ENCODE results near the gene OSGIN1. TPM values are rescaled to one million over a fixed set of nuclear protein-coding genes. Genes with fewer than 3 reads are reported as not detected.
"Not testable (repeated sequence)": the region's sequence is repeated elsewhere in the genome, so short reads cannot be mapped to it uniquely, and the experiment has no call there.

OSGIN1 gene
- total RNA-seq, 1 donor = 4.1 TPM

DNA sequence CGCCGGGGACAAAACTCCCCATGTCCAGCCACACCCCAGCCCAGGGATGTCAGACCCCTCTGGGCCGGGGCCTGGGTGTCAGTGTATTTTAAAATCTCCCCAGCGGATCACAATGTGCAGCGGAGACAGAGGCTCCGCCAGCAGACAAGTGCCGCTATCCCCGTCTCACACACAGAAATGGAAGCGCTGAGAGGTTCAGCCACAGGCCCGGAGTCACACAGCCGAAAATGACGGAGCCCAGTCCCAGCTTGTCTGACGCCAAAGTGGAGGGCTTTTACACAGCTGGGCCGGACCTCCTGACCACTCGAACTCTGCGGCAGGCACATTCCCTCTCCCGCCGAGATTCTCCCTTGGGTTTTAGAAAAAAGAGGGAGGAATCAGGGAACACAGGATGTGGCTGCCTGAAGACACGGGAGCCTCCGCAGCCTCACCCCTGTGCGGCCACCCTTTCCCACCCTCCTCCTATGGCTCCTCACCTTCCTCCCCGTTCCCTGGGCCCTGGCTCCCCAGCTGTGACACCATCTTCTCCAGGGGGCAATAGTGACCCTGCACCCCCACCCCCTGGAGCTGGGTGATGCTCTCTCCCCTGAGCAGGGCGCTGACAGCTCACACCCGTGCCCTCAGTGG lies 6.8 kb upstream of the OSGIN1 start:
- Histone ChIP-seq H3K4me3 (ENCODE audit: low read length) (no peak overlapping the region), H3K4me1 (ENCODE audit: insufficient read depth, low read length) (no peaks in the 10 kb centered on the region), H3K9me3 (ENCODE audit: low read depth, low read length) (no peaks in the 10 kb centered on the region), H3K27me3 (ENCODE audit: insufficient read depth, low read length) (no peaks in the 10 kb centered on the region)

- Histone ChIP-seq H3K9me3 (ENCODE audit: low read depth, low read length) (no peaks in the 10 kb centered on the region), H3K4me1 (ENCODE audit: insufficient read depth, low read length) (no peaks in the 10 kb centered on the region), H3K4me3 (ENCODE audit: low read length) (no peak overlapping the region), H3K27me3 (ENCODE audit: insufficient read depth, low read length) (no peaks in the 10 kb centered on the region)
Observed at GRCh38 chr16:83946781-83947566, 6.1 kb upstream of the OSGIN1 start.

GRCh38 chr16:83947642-83948234 lies 5.3 kb upstream of the OSGIN1 start:
- H3K4me3 ChIP-seq (ENCODE audit: low read length) = no peak overlapping the region
- peaks cover 4% of the 10 kb centered on the region for H3K4me1 ChIP-seq (ENCODE audit: insufficient read depth, low read length)
- H3K27me3 ChIP-seq (ENCODE audit: insufficient read depth, low read length) = no peaks in the 10 kb centered on the region
- H3K9me3 ChIP-seq (ENCODE audit: low read depth, low read length) = no peaks in the 10 kb centered on the region

GRCh38 chr16:83948914-83949723 lies 3.9 kb upstream of the OSGIN1 start:
- H3K4me3 ChIP-seq (ENCODE audit: low read length) = no peak overlapping the region
- peaks cover 6% of the 10 kb centered on the region for H3K27me3 ChIP-seq (ENCODE audit: insufficient read depth, low read length)
- H3K4me1 ChIP-seq (ENCODE audit: insufficient read depth, low read length) = peaks cover 18% of the 10 kb centered on the region
- H3K9me3 ChIP-seq (ENCODE audit: low read depth, low read length) = no peaks in the 10 kb centered on the region

DNA sequence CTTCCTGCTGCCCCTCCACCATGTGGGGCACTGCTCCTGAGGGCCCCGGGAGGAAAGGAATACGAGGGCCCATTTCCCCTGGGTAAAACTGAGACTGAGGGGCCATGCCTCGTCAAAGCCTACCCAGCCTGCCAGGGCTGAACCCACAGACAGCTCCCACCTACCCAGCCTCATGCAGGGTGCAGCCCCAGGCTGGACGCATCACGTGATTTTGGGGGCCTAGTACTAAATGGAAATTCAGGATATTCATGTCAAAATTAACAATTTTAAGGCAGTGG lies 3.4 kb upstream of the OSGIN1 start:
- H3K4me3 ChIP-seq (ENCODE audit: low read length) = no peak overlapping the region
- no peaks in the 10 kb centered on the region for H3K9me3 ChIP-seq (ENCODE audit: low read depth, low read length)
- H3K27me3 ChIP-seq (ENCODE audit: insufficient read depth, low read length) = peaks cover 10% of the 10 kb centered on the region
- H3K4me1 ChIP-seq (ENCODE audit: insufficient read depth, low read length) = peaks cover 23% of the 10 kb centered on the region

GRCh38 chr16:83950862-83951399 lies 2.1 kb upstream of the OSGIN1 start:
- Histone ChIP-seq H3K4me1 (ENCODE audit: insufficient read depth, low read length) (peaks cover 24% of the 10 kb centered on the region), H3K27me3 (ENCODE audit: insufficient read depth, low read length) (peaks cover 12% of the 10 kb centered on the region)
- not testable (repeated sequence) for H3K4me3 ChIP-seq (ENCODE audit: low read length); H3K9me3 ChIP-seq (ENCODE audit: low read depth, low read length)

GRCh38 chr16:83951544-83951943 lies 1.5 kb upstream of the OSGIN1 start:
- H3K9me3 ChIP-seq (ENCODE audit: low read depth, low read length) = no peaks in the 10 kb centered on the region
- H3K27me3 ChIP-seq (ENCODE audit: insufficient read depth, low read length) = peaks cover 12% of the 10 kb centered on the region
- H3K4me3 ChIP-seq (ENCODE audit: low read length) = no peak overlapping the region
- peaks cover 24% of the 10 kb centered on the region for H3K4me1 ChIP-seq (ENCODE audit: insufficient read depth, low read length)

- Histone ChIP-seq H3K4me1 (ENCODE audit: insufficient read depth, low read length) (peaks cover 24% of the 10 kb centered on the region), H3K4me3 (ENCODE audit: low read length) (no peak overlapping the region), H3K9me3 (ENCODE audit: low read depth, low read length) (no peaks in the 10 kb centered on the region), H3K27me3 (ENCODE audit: insufficient read depth, low read length) (peaks cover 12% of the 10 kb centered on the region)
Observed at GRCh38 chr16:83952587-83952939, 477 bp upstream of the OSGIN1 start.

GRCh38 chr16:83953796-83954576 lies 946 bp downstream of the OSGIN1 start:
- H3K4me3 ChIP-seq (ENCODE audit: low read length) = peak overlapping the region; percentile 38
- H3K27me3 ChIP-seq (ENCODE audit: insufficient read depth, low read length) = peaks cover 12% of the 10 kb centered on the region
- H3K9me3 ChIP-seq (ENCODE audit: low read depth, low read length) = no peaks in the 10 kb centered on the region
- H3K4me1 ChIP-seq (ENCODE audit: insufficient read depth, low read length) = peaks cover 24% of the 10 kb centered on the region

DNA sequence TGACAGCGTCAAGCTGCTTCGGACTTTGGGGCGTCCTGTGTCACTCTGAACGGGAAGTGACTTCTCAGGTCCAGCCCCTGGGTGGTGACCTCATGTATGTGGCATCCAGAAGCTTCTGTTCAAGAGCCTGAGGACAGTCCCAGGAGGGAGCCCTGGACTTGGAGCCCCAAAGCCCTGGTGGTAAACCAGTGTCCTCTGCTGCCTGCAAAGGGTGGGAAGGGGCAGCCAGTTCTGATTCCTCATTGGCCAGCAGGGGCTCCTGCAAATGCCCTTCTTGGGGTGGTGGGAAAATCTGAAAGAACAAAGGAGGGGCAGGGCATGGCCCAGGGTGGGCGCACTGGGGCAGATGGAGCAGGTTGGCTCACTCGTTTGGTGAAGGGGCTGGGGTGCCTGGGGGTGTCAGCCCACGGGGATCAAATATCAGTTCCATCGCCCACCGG lies 1.6 kb downstream of the OSGIN1 start:
- H3K4me3 ChIP-seq (ENCODE audit: low read length) = no peak overlapping the region
- peaks cover 12% of the 10 kb centered on the region for H3K27me3 ChIP-seq (ENCODE audit: insufficient read depth, low read length)
- peaks cover 24% of the 10 kb centered on the region for H3K4me1 ChIP-seq (ENCODE audit: insufficient read depth, low read length)
- H3K9me3 ChIP-seq (ENCODE audit: low read depth, low read length) = no peaks in the 10 kb centered on the region

- peaks cover 24% of the 10 kb centered on the region for H3K4me1 ChIP-seq (ENCODE audit: insufficient read depth, low read length)
- H3K4me3 ChIP-seq (ENCODE audit: low read length) = no peak overlapping the region
- peaks cover 12% of the 10 kb centered on the region for H3K27me3 ChIP-seq (ENCODE audit: insufficient read depth, low read length)
- no peaks in the 10 kb centered on the region for H3K9me3 ChIP-seq (ENCODE audit: low read depth, low read length)
Observed at GRCh38 chr16:83955218-83956130, 2.4 kb downstream of the OSGIN1 start.

- H3K4me3 ChIP-seq (ENCODE audit: low read length) = no peak overlapping the region
- no peaks in the 10 kb centered on the region for H3K9me3 ChIP-seq (ENCODE audit: low read depth, low read length)
- H3K27me3 ChIP-seq (ENCODE audit: insufficient read depth, low read length) = peaks cover 12% of the 10 kb centered on the region
- H3K4me1 ChIP-seq (ENCODE audit: insufficient read depth, low read length) = peaks cover 24% of the 10 kb centered on the region
Observed at GRCh38 chr16:83956336-83957289, 3.6 kb downstream of the OSGIN1 start.

Measured in mononuclear cell (primary cell).